Suprapubic skin (tissue), 4 donors: ENCODE results near the gene MXI1. TPM values are rescaled to one million over a fixed set of nuclear protein-coding genes. Genes with fewer than 3 reads are reported as not detected.

Experiments used
- DNase-seq, 2 donors: peaks; one replicate each; pipeline ENCODE4 v3.0.0-alpha.2; 2019; ENCODE audit warnings: low spot score in 2 of 2
- H3K27ac ChIP-seq: fragments of 200-600 bp; sonication (generic); one replicate; pipeline ENCODE4 v1.5.1; 2019
- H3K27me3 ChIP-seq: fragments of 200-600 bp; sonication (generic); one replicate; pipeline ENCODE4 v1.5.1; 2019
- H3K36me3 ChIP-seq: fragments of 200-600 bp; sonication (generic); one replicate; pipeline ENCODE4 v1.5.1; 2019
- H3K4me1 ChIP-seq: fragments of 200-600 bp; sonication (generic); one replicate; pipeline ENCODE4 v1.5.1; 2019
- H3K4me3 ChIP-seq: fragments of 200-600 bp; sonication (generic); one replicate; pipeline ENCODE4 v1.5.1; 2019; ENCODE audit warnings: mild to moderate bottlenecking
- H3K9me3 ChIP-seq: fragments of 200-600 bp; sonication (generic); one replicate; pipeline ENCODE4 v1.5.1; 2019
- CTCF ChIP-seq, 2 donors: fragments of 200-600 bp in 1 of 2; fragments of 450-650 bp in 1 of 2; sonication (generic) in 1 of 2; IDR thresholded peaks; one replicate each; pipeline ENCODE4 v1.5.1; 2016 to 2019; ENCODE audit warnings: antibody characterized with exemption in 2 of 2, mild to moderate bottlenecking in 1 of 2, moderate library complexity in 1 of 2
- EP300 ChIP-seq: sonication (generic); formaldehyde crosslinking; IDR thresholded peaks from one replicate; pipeline ENCODE4 v1.6.1; 2017; ENCODE audit warnings: antibody characterized with exemption
- POLR2A ChIP-seq, 2 donors: fragments of 450-650 bp; IDR thresholded peaks; one replicate each; pipeline ENCODE4 v1.6.1; 2017; ENCODE audit warnings: antibody characterized with exemption in 2 of 2, mild to moderate bottlenecking in 2 of 2, moderate library complexity in 2 of 2
- POLR2AphosphoS5 ChIP-seq, 3 donors: sonication (generic); formaldehyde crosslinking; IDR thresholded peaks; one replicate each; pipeline ENCODE4 v1.6.1; 2017; ENCODE audit warnings: antibody characterized with exemption in 3 of 3
- WGBS: methylation state at CpG from one replicate; pipeline ENCODE4 v1.1.5; 2018; 5-methylcytosine and 5-hydroxymethylcytosine counted together
- total RNA-seq, 4 donors: library from RNA; depleted of rRNA; stranded (reverse); fragments of >200 nt; gene quantifications; one replicate each; pipeline ENCODE4 v1.1.0, GENCODE V29; 2016

The MXI1 gene
- total RNA-seq, 4 donors from 2014 or later, result 64.3 to 77.9 (median 70.9) TPM

GRCh38 chr10:110258542-110258941 lies 51.1 kb downstream of the MXI1 start:
- H3K27me3 ChIP-seq, result no peaks in the 10 kb centered on the region
- TF ChIP-seq POLR2AphosphoS5 (IDR thresholded peaks at IDR 0.05) (no peak), EP300 (no peak), CTCF (IDR thresholded peaks at IDR 0.05) (no peak), POLR2A (IDR thresholded peaks at IDR 0.05) (no peak)
- H3K4me3 ChIP-seq, result no peak overlapping the region
- no peaks in the 10 kb centered on the region for H3K9me3 ChIP-seq
- no peaks in the 10 kb centered on the region for H3K4me1 ChIP-seq
- H3K36me3 ChIP-seq, result no peaks in the 10 kb centered on the region
- DNase-seq, result no peak
- H3K27ac ChIP-seq, result no peak overlapping the region
- WGBS, result 93% methylated on average over 1 of the region's 1 CpG

- no peaks in the 10 kb centered on the region for H3K36me3 ChIP-seq
- TF ChIP-seq POLR2AphosphoS5 (IDR thresholded peaks at IDR 0.05) (no peak), POLR2A (IDR thresholded peaks at IDR 0.05) (no peak), EP300 (no peak), CTCF (IDR thresholded peaks at IDR 0.05) (no peak)
- DNase-seq, result no peak
Observed at GRCh38 chr10:110259317-110259716, 51.9 kb downstream of the MXI1 start.

GRCh38 chr10:110260746-110261477 lies 53.5 kb downstream of the MXI1 start:
- no peaks in the 10 kb centered on the region for H3K9me3 ChIP-seq
- no peaks in the 10 kb centered on the region for H3K27me3 ChIP-seq
- H3K4me1 ChIP-seq, result no peaks in the 10 kb centered on the region
- no peak for TF ChIP-seq EP300
- TF ChIP-seq POLR2AphosphoS5 (IDR thresholded peaks at IDR 0.05), result no peak
- no peak for TF ChIP-seq POLR2A (IDR thresholded peaks at IDR 0.05)
- no peak for TF ChIP-seq CTCF (IDR thresholded peaks at IDR 0.05)
- no peak overlapping the region for H3K4me3 ChIP-seq
- 68% methylated on average over 1 of the region's 1 CpG for WGBS
- no peak for DNase-seq
- H3K36me3 ChIP-seq, result no peaks in the 10 kb centered on the region
- H3K27ac ChIP-seq, result no peak overlapping the region

More at GRCh38 chr10:110259317-110259716, 51.9 kb downstream of the MXI1 start:
- H3K4me3 ChIP-seq, result no peak overlapping the region
- H3K27me3 ChIP-seq, result no peaks in the 10 kb centered on the region
- H3K9me3 ChIP-seq, result no peaks in the 10 kb centered on the region
- H3K27ac ChIP-seq, result no peak overlapping the region
- H3K4me1 ChIP-seq, result no peaks in the 10 kb centered on the region

GRCh38 chr10:110263164-110263563 lies 55.8 kb downstream of the MXI1 start:
- 61% methylated on average over 1 of the region's 1 CpG for WGBS
- Histone ChIP-seq H3K4me1 (peaks cover 4% of the 10 kb centered on the region), H3K4me3 (no peak overlapping the region), H3K27ac (no peak overlapping the region), H3K36me3 (no peaks in the 10 kb centered on the region), H3K27me3 (no peaks in the 10 kb centered on the region), H3K9me3 (no peaks in the 10 kb centered on the region)
- no peak for DNase-seq
- TF ChIP-seq EP300, result no peak
- no peak for TF ChIP-seq POLR2AphosphoS5 (IDR thresholded peaks at IDR 0.05)
- no peak for TF ChIP-seq CTCF (IDR thresholded peaks at IDR 0.05)
- TF ChIP-seq POLR2A (IDR thresholded peaks at IDR 0.05), result no peak

GRCh38 chr10:110265573-110266193 lies 58.3 kb downstream of the MXI1 start:
- Histone ChIP-seq H3K27me3 (no peaks in the 10 kb centered on the region), H3K36me3 (no peaks in the 10 kb centered on the region), H3K4me3 (no peak overlapping the region), H3K9me3 (no peaks in the 10 kb centered on the region), H3K27ac (no peak overlapping the region), H3K4me1 (peaks cover 28% of the 10 kb centered on the region)
- 98% methylated on average over 4 of the region's 4 CpGs for WGBS
- no peak for DNase-seq
- TF ChIP-seq CTCF (IDR thresholded peaks at IDR 0.05), result no peak
- no peak for TF ChIP-seq EP300
- no peak for TF ChIP-seq POLR2AphosphoS5 (IDR thresholded peaks at IDR 0.05)
- no peak for TF ChIP-seq POLR2A (IDR thresholded peaks at IDR 0.05)
